A549 (cell line): ENCODE results near the gene SEC14L5.

Source experiments
- EP300 ChIP-seq, 2 experiments: fragments of >200 bp; sonication (Bioruptor Twin); formaldehyde crosslinking; IDR thresholded peaks; 2 replicates in 1 of 2; 3 replicates in 1 of 2; pipeline ENCODE4 v1.6.1; 2016 to 2017
- MYC ChIP-seq: IDR thresholded peaks from 2 replicates; pipeline ENCODE4 v1.6.1; 2012; ENCODE audit warnings: mild to moderate bottlenecking, inconsistent platforms, low read length, improper control_type of control experiment, borderline replicate concordance
- NR3C1 ChIP-seq: fragments of >200 bp; sonication (Bioruptor Twin); formaldehyde crosslinking; IDR thresholded peaks from 3 replicates; pipeline ENCODE4 v1.6.1; 2017
- POLR2A ChIP-seq: IDR thresholded peaks from 2 replicates; pipeline ENCODE4 v1.6.1; 2012; ENCODE audit warnings: mild to moderate bottlenecking, low read length
- POLR2AphosphoS2 ChIP-seq: conservative IDR thresholded peaks from 2 replicates; pipeline ENCODE4 v1.6.1; 2012; ENCODE audit warnings: low read length, improper control_type of control experiment, inconsistent platforms
- RAD21 ChIP-seq, 2 experiments: fragments of >200 bp in 1 of 2; sonication (Bioruptor Twin) in 1 of 2; formaldehyde crosslinking in 1 of 2; IDR thresholded peaks in 1 of 2; conservative IDR thresholded peaks in 1 of 2; 2 replicates in 1 of 2; 3 replicates in 1 of 2; pipeline ENCODE4 v1.6.1; 2012 to 2018; ENCODE audit warnings: inconsistent platforms in 1 of 2
- RFX5 ChIP-seq: fragments of 450-650 bp; IDR thresholded peaks from 2 replicates; pipeline ENCODE4 v1.7.1; 2014; ENCODE audit warnings: antibody characterized with exemption, mild to moderate bottlenecking, moderate library complexity
- ZFP36 ChIP-seq: fragments of 450-650 bp; IDR thresholded peaks from 2 replicates; pipeline ENCODE4 v1.6.1; 2014; ENCODE audit warnings: borderline replicate concordance; ENCODE audit not compliant: partially characterized antibody
- TF ChIP-seq, protein P1 (sequence below): IDR thresholded peaks from 2 replicates; pipeline ENCODE4 v1.6.1; 2012
- TF ChIP-seq, protein P2 (sequence below): fragments of >200 bp; sonication (Bioruptor Twin); formaldehyde crosslinking; IDR thresholded peaks from 3 replicates; pipeline ENCODE4 v1.5.1; 2016
- TF ChIP-seq, protein P3 (sequence below): IDR thresholded peaks from 2 replicates; pipeline ENCODE4 v1.6.1; 2012
- TF ChIP-seq, protein P4 (sequence below): fragments of 450-650 bp; IDR thresholded peaks from 2 replicates; pipeline ENCODE4 v1.6.1; 2014; ENCODE audit warnings: antibody characterized with exemption

DNA sequence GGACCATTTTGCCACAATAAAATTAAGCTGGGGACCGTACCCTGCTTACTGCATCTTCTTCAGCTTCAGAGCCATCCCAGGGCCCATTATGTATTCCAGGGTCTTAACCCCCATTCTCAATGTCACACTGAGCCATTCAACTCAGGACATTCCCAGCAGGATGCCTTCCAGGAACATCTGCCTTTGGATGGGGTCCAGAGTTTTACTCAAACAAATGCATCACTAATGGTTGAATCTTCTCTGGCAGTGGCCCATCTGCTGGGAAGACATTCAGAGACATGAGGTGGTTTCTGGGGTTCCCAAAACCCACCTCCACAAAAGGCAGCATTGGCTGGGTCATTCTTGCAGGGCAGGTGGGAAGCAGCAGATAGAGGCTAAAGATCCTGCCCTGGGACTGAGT is 3.4 kb upstream of the SEC14L5 start:
- TF ChIP-seq, protein P1, sequence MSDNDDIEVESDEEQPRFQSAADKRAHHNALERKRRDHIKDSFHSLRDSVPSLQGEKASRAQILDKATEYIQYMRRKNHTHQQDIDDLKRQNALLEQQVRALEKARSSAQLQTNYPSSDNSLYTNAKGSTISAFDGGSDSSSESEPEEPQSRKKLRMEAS, result no peak
- no peak for TF ChIP-seq EP300 (IDR thresholded peaks at IDR 0.05)
- no peak for TF ChIP-seq ZFP36
- TF ChIP-seq POLR2AphosphoS2, result no peak
- TF ChIP-seq, protein P2, sequence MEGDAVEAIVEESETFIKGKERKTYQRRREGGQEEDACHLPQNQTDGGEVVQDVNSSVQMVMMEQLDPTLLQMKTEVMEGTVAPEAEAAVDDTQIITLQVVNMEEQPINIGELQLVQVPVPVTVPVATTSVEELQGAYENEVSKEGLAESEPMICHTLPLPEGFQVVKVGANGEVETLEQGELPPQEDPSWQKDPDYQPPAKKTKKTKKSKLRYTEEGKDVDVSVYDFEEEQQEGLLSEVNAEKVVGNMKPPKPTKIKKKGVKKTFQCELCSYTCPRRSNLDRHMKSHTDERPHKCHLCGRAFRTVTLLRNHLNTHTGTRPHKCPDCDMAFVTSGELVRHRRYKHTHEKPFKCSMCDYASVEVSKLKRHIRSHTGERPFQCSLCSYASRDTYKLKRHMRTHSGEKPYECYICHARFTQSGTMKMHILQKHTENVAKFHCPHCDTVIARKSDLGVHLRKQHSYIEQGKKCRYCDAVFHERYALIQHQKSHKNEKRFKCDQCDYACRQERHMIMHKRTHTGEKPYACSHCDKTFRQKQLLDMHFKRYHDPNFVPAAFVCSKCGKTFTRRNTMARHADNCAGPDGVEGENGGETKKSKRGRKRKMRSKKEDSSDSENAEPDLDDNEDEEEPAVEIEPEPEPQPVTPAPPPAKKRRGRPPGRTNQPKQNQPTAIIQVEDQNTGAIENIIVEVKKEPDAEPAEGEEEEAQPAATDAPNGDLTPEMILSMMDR, result no peak
- TF ChIP-seq RAD21 (conservative IDR thresholded peaks at IDR 0.05 in 1 of 2, IDR thresholded peaks at IDR 0.05 in 1 of 2), result no peak
- no peak for TF ChIP-seq POLR2A
- TF ChIP-seq, protein P3, sequence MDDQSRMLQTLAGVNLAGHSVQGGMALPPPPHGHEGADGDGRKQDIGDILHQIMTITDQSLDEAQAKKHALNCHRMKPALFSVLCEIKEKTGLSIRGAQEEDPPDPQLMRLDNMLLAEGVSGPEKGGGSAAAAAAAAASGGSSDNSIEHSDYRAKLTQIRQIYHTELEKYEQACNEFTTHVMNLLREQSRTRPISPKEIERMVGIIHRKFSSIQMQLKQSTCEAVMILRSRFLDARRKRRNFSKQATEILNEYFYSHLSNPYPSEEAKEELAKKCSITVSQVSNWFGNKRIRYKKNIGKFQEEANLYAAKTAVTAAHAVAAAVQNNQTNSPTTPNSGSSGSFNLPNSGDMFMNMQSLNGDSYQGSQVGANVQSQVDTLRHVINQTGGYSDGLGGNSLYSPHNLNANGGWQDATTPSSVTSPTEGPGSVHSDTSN, result no peak
- no peak for TF ChIP-seq NR3C1
- TF ChIP-seq MYC, result no peak
- TF ChIP-seq, protein P4, sequence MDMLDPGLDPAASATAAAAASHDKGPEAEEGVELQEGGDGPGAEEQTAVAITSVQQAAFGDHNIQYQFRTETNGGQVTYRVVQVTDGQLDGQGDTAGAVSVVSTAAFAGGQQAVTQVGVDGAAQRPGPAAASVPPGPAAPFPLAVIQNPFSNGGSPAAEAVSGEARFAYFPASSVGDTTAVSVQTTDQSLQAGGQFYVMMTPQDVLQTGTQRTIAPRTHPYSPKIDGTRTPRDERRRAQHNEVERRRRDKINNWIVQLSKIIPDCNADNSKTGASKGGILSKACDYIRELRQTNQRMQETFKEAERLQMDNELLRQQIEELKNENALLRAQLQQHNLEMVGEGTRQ, result no peak
- no peak for TF ChIP-seq RFX5
